Measurements from ENCODE around the gene ABCB1.

Gene ABCB1

DNA sequence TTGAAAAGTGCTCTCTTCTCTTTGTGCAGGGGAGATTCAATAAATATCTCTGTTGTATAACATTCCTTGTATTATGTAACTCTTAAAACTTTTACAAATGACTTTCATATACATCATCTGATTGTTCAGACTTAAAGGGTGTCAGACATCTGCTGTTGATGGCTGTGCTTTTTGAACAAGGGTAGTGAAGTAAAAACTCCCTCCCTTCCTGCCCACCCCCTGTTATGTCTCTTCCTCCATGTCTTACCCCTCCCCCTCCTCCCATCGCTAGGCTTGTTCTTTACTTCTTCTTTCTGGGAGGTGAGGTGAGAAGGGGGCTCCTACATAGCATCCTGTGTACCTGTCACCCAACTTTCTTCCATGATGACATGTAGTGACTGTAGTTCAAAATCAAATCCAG, 101.8 kb downstream of the ABCB1 start:
- WGBS, 2 experiments (ENCODE audit: insufficient coverage in 2 of 2), result no CpG with 5 or more reads among the region's 1 CpG
- H3K36me3 ChIP-seq (ENCODE audit: control insufficient read depth, insufficient read depth, low read length), result no peaks in the 10 kb centered on the region
- no peak overlapping the region for H3K4me3 ChIP-seq (ENCODE audit: extremely low read depth, insufficient read depth, low read length, poor library complexity, severe bottlenecking)
- H3K27ac ChIP-seq (ENCODE audit: low read depth, low read length, severe bottlenecking), result no peak overlapping the region
- H3K9me3 ChIP-seq (ENCODE audit: control insufficient read depth, low read length), result no peaks in the 10 kb centered on the region
- H3K4me1 ChIP-seq (ENCODE audit: control insufficient read depth, insufficient read depth, low read length, poor library complexity, severe bottlenecking), result no peaks in the 10 kb centered on the region

DNA sequence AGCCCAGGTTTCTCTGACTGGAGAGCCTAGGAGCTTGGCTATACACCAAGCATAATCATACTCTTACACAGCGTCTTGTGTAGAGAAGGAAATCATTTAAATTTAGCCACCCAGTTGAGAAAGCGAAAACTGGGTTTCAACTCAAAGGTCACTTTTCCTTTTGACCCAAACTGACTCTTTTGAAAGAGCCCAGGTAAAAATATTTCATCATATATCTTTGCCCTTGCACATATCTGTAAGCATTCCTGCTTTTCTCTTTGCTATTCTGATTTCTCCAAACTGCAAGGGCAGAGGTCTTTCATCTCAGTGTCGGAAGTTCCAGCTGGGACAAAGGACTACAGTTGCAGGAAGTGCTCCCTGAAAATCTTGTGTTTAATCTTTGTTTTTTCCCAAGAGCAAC, 103.2 kb downstream of the ABCB1 start:
- Histone ChIP-seq H3K4me3 (ENCODE audit: extremely low read depth, insufficient read depth, low read length, poor library complexity, severe bottlenecking) (no peak overlapping the region), H3K27ac (ENCODE audit: low read depth, low read length, severe bottlenecking) (no peak overlapping the region), H3K9me3 (ENCODE audit: control insufficient read depth, low read length) (no peaks in the 10 kb centered on the region), H3K4me1 (ENCODE audit: control insufficient read depth, insufficient read depth, low read length, poor library complexity, severe bottlenecking) (no peaks in the 10 kb centered on the region), H3K36me3 (ENCODE audit: control insufficient read depth, insufficient read depth, low read length) (no peaks in the 10 kb centered on the region)
- WGBS, 2 experiments (ENCODE audit: insufficient coverage in 2 of 2), result 89 to 90% methylated on average over 1 to 2 of the region's 3 CpGs

DNA sequence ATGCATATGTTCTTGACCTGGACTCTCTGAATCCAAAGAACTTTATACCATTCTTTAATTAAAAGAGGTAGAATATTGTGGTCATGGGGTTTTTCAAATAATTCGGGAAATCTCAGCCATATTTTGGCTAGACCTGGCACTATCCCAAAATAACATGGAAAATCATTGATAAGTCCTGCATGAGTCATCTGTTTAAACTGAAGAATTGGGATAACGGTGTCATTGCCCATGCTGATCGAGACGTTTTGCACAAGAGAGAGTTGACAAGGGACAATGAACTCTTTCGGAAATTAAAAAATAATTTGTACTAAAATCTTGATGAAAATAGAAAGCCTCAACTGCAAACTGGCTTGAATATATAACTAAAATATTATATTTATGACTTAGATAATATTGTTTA, 105.3 kb downstream of the ABCB1 start:
- Histone ChIP-seq H3K27ac (ENCODE audit: low read depth, low read length, severe bottlenecking) (no peak overlapping the region), H3K36me3 (ENCODE audit: control insufficient read depth, insufficient read depth, low read length) (no peaks in the 10 kb centered on the region), H3K4me1 (ENCODE audit: control insufficient read depth, insufficient read depth, low read length, poor library complexity, severe bottlenecking) (no peaks in the 10 kb centered on the region), H3K9me3 (ENCODE audit: control insufficient read depth, low read length) (no peaks in the 10 kb centered on the region), H3K4me3 (ENCODE audit: extremely low read depth, insufficient read depth, low read length, poor library complexity, severe bottlenecking) (no peak overlapping the region)
- 74% methylated on average over 4 of the region's 5 CpGs; no CpG with 5 or more reads in 1 of the 2 experiments for WGBS, 2 experiments (ENCODE audit: insufficient coverage in 2 of 2)

DNA sequence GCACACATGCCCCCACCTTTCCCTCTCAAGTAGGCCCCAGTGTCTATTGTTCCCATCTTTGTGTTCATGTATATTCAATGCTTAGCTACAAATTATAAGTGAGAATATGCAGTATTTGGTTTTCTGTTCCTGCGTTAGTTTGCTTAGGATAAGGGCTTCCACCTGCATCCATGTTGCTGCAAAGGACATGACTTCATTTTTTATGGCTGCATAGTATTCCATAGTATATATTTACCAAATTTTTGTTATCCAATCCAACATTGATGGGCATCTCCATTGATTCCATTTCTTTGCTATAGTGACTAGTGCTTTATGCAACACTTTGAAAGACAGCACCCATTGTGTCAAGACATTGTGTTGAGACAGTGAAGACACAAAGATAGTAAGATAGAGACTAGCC, 106.2 kb downstream of the ABCB1 start:
- Histone ChIP-seq H3K4me3 (ENCODE audit: extremely low read depth, insufficient read depth, low read length, poor library complexity, severe bottlenecking) (no peak overlapping the region), H3K36me3 (ENCODE audit: control insufficient read depth, insufficient read depth, low read length) (no peaks in the 10 kb centered on the region), H3K27ac (ENCODE audit: low read depth, low read length, severe bottlenecking) (no peak overlapping the region), H3K9me3 (ENCODE audit: control insufficient read depth, low read length) (no peaks in the 10 kb centered on the region), H3K4me1 (ENCODE audit: control insufficient read depth, insufficient read depth, low read length, poor library complexity, severe bottlenecking) (no peaks in the 10 kb centered on the region)
- WGBS, 2 experiments (ENCODE audit: insufficient coverage in 2 of 2), result no CpG with 5 or more reads among the region's 1 CpG

DNA sequence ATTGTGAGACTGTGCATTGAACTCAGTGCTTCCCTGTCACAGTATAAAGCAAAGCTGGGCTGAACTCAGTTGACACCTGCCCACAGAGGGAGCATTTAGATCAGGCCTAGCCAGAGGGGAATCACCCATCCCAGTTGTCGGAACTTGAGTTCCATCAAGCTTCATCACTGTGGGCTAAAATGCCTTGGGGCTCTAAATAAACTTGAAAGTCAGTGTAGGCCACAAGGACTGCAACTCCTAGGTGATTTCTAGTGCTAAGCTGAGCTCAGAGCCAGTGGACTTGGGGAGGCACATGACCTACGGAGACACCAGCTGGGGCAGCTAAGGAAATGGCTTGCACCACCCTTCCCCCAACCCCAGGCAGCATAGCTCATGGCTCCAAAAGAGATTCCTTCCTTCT, 117.6 kb downstream of the ABCB1 start:
- H3K9me3 ChIP-seq (ENCODE audit: control insufficient read depth, low read length), result no peaks in the 10 kb centered on the region
- H3K4me3 ChIP-seq (ENCODE audit: extremely low read depth, insufficient read depth, low read length, poor library complexity, severe bottlenecking), result no peak overlapping the region
- H3K27ac ChIP-seq (ENCODE audit: low read depth, low read length, severe bottlenecking), result no peak overlapping the region
- H3K36me3 ChIP-seq (ENCODE audit: control insufficient read depth, insufficient read depth, low read length), result no peaks in the 10 kb centered on the region
- 80 to 100% methylated on average over 1 to 2 of the region's 2 CpGs for WGBS, 2 experiments (ENCODE audit: insufficient coverage in 2 of 2)
- H3K4me1 ChIP-seq (ENCODE audit: control insufficient read depth, insufficient read depth, low read length, poor library complexity, severe bottlenecking), result no peaks in the 10 kb centered on the region

DNA sequence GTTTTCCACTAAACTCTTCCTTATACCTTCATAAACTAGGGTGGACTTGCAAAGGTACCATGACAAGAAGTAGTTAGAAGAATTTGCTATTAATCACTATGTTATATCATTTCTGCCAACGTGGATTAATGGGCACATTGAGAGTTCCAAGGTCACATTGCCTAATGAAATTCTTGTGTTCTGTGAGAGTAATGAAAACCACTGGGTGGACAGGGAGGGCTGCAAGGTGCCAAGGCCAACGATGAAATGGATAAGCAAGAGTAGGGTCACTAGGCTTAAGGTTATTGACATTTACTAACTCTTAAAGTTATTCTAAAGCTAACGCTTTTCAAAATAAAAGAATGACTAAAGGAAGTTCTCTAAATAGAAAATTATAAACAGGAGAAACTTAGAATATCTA, 118.6 kb downstream of the ABCB1 start:
- H3K4me1 ChIP-seq (ENCODE audit: control insufficient read depth, insufficient read depth, low read length, poor library complexity, severe bottlenecking), result no peaks in the 10 kb centered on the region
- no peaks in the 10 kb centered on the region for H3K9me3 ChIP-seq (ENCODE audit: control insufficient read depth, low read length)
- no peaks in the 10 kb centered on the region for H3K36me3 ChIP-seq (ENCODE audit: control insufficient read depth, insufficient read depth, low read length)
- WGBS, 2 experiments (ENCODE audit: insufficient coverage in 2 of 2), result 86% methylated on average over 1 of the region's 3 CpGs; no CpG with 5 or more reads in 1 of the 2 experiments
- H3K4me3 ChIP-seq (ENCODE audit: extremely low read depth, insufficient read depth, low read length, poor library complexity, severe bottlenecking), result no peak overlapping the region
- H3K27ac ChIP-seq (ENCODE audit: low read depth, low read length, severe bottlenecking), result no peak overlapping the region

DNA sequence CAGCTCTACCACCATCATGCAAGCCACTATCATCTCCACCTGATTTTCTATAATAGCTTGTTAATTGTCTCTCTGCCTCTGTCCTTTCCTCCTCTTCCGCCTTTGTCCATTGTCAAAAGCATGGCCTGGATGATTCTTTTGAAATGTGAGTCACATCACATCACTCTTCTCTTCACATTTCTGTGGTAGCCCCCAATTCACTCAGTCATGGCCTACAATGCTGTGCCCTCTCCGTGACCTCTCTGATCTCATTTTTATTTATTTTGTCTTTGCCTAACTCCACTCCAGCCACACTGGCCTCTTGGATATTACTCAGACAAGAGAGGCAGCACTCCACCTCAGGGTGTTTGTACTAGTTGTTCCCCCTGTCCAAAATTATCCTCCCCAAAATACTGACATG, 120.3 kb downstream of the ABCB1 start:
- Histone ChIP-seq H3K9me3 (ENCODE audit: control insufficient read depth, low read length) (no peaks in the 10 kb centered on the region), H3K4me1 (ENCODE audit: control insufficient read depth, insufficient read depth, low read length, poor library complexity, severe bottlenecking) (no peaks in the 10 kb centered on the region), H3K27ac (ENCODE audit: low read depth, low read length, severe bottlenecking) (no peak overlapping the region), H3K36me3 (ENCODE audit: control insufficient read depth, insufficient read depth, low read length) (no peaks in the 10 kb centered on the region), H3K4me3 (ENCODE audit: extremely low read depth, insufficient read depth, low read length, poor library complexity, severe bottlenecking) (no peak overlapping the region)
- WGBS, 2 experiments (ENCODE audit: insufficient coverage in 2 of 2), result 83 to 90% methylated on average over 2 of the region's 2 CpGs

DNA sequence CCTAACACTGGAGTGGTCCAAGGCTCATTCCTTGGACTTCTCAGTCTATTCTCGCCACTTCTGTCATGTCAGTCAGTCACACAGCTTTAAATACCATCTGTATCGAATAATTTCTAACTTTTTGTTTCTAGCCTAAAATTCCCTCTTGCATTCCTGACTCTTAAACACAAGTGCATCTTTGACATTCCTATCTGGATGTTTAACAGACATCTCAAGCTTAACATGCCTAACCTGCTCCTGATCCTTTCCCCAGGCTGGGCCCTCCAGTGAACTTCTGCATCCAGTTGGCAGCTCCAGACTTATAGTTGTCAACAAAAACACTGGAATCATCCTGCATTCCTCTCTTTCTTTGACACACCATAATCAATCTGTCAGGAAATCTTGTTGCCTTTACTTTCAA, 120.7 kb downstream of the ABCB1 start:
- Histone ChIP-seq H3K4me1 (ENCODE audit: control insufficient read depth, insufficient read depth, low read length, poor library complexity, severe bottlenecking) (peaks cover 2% of the 10 kb centered on the region), H3K9me3 (ENCODE audit: control insufficient read depth, low read length) (no peaks in the 10 kb centered on the region), H3K27ac (ENCODE audit: low read depth, low read length, severe bottlenecking) (peak overlapping the region; percentile 43), H3K4me3 (ENCODE audit: extremely low read depth, insufficient read depth, low read length, poor library complexity, severe bottlenecking) (no peak overlapping the region), H3K36me3 (ENCODE audit: control insufficient read depth, insufficient read depth, low read length) (no peaks in the 10 kb centered on the region)
- 90 to 95% methylated on average over 2 of the region's 2 CpGs for WGBS, 2 experiments (ENCODE audit: insufficient coverage in 2 of 2)

DNA sequence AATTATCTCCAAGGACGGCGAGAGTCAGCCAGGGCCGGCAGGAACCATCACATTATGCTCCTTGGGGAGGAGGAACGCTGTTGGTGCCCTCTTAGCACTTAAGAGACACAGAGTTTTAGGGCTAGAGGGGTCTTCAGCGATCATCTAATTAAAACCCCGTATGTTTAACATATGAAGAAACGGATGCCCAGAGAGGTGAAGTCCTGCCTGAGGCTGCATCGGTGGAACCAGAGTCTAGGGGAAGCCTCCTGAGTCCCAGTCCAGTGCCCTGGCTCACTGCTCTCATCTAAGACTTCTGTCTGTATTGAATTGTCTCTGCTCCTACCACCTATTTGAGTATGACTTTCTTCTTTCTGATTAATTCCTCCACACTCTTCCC, 124.5 kb downstream of the ABCB1 start:
- no peak overlapping the region for H3K27ac ChIP-seq (ENCODE audit: low read depth, low read length, severe bottlenecking)
- 71 to 86% methylated on average over 6 to 8 of the region's 8 CpGs for WGBS, 2 experiments (ENCODE audit: insufficient coverage in 2 of 2)
- peaks cover 7% of the 10 kb centered on the region for H3K4me1 ChIP-seq (ENCODE audit: control insufficient read depth, insufficient read depth, low read length, poor library complexity, severe bottlenecking)
- H3K9me3 ChIP-seq (ENCODE audit: control insufficient read depth, low read length), result no peaks in the 10 kb centered on the region
- H3K4me3 ChIP-seq (ENCODE audit: extremely low read depth, insufficient read depth, low read length, poor library complexity, severe bottlenecking), result no peak overlapping the region
- no peaks in the 10 kb centered on the region for H3K36me3 ChIP-seq (ENCODE audit: control insufficient read depth, insufficient read depth, low read length)

DNA sequence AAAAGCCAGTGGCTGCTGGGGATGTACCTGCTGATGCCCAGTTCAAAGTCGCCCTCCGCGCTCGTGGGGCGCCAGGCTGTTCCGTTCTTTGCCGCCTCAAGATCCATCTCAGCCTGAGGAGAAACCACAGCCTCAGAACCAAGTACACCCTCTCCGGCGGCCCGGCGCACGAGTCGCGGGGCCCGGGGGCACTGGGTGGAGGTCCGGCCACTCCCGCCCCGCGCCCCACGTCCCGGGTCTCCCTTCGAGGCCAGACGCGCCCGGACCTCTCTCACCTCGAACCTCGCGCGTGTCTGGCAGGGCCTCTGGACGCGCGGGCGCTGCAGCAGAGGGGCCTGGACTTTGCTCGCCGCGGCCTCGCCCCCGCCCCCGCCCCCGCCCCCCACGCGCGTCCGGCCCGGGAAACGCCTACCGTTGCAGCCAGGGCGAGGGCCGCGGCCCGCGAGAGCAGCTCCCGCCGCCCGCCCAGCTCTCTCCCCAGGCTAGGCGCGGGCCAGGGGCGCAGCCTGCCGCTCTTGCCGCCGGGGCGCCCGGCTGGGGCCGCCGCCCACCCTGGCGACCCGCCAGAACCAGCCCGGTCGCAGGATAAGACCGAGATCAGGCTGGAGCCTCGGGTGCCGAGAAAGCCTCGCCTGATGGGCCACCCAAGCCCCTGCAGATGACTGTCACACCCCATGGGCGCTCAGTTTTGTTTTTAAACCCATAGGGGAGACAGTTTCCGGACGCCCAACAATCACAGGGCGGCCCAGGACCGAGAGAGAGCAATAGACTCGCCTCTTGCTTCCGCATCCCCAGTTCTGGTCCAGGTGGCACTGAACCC, 125.1 kb downstream of the ABCB1 start, which contains the start of gene ABCB4:
Gene ABCB4, minus strand, starts transcription at position 322 of the 820 bp plus-strand sequence. Its CDS starts 215 bp downstream, at position 107.
- Histone ChIP-seq H3K9me3 (ENCODE audit: control insufficient read depth, low read length) (no peaks in the 10 kb centered on the region), H3K4me3 (ENCODE audit: extremely low read depth, insufficient read depth, low read length, poor library complexity, severe bottlenecking) (peak within 1 kb of the TSS; percentile 35), H3K27ac (ENCODE audit: low read depth, low read length, severe bottlenecking) (peak within 1 kb of the TSS; percentile 43), H3K36me3 (ENCODE audit: control insufficient read depth, insufficient read depth, low read length) (no peaks in the 10 kb centered on the region), H3K4me1 (ENCODE audit: control insufficient read depth, insufficient read depth, low read length, poor library complexity, severe bottlenecking) (peaks cover 7% of the 10 kb centered on the region)
- WGBS, 2 experiments (ENCODE audit: insufficient coverage in 2 of 2), result 18 to 24% methylated on average over 49 to 60 of the region's 80 CpGs

All from mesodermal cell (in vitro differentiated cells).